K562 (cell line): ENCODE data around the gene C1orf116. TPM values are rescaled to one million over a fixed set of nuclear protein-coding genes. Genes with fewer than 3 reads are reported as not detected.

Experiments
- BRF1 ChIP-seq: IDR thresholded peaks from 3 replicates; pipeline ENCODE4 v1.6.1; 2011; ENCODE audit warnings: borderline replicate concordance, mild to moderate bottlenecking; ENCODE audit not compliant: insufficient read length; ENCODE audit errors: extremely low read depth
- CREBBP ChIP-seq: IDR thresholded peaks from one replicate; pipeline ENCODE4 v1.6.1; 2012; ENCODE audit warnings: low read depth, mild to moderate bottlenecking, control low read depth, inconsistent platforms, low read length
- ELF1 ChIP-seq: fragments of 200-800 bp; sonication (Bioruptor generic); IDR thresholded peaks from 2 replicates; pipeline ENCODE4 v1.6.1; 2016; ENCODE audit warnings: missing genetic modification characterization, missing compliant biosample characterization
- KAT7 ChIP-seq: sonication (generic); formaldehyde crosslinking; IDR thresholded peaks from 2 replicates; pipeline ENCODE4 v1.8.0; 2022; ENCODE audit warnings: missing genetic modification reagents, mild to moderate bottlenecking, borderline replicate concordance
- MAFK ChIP-seq: IDR thresholded peaks from 2 replicates; pipeline ENCODE4 v1.6.1; 2011; ENCODE audit warnings: low read length, improper control_type of control experiment
- MYC ChIP-seq, 2 experiments: fragments of 250-450 bp in 1 of 2; sonication (Bioruptor Pico) in 1 of 2; IDR thresholded peaks; 2 replicates each; pipeline versions ENCODE4 v1.5.1 to v1.6.1; 2012 to 2021; ENCODE audit warnings: low read depth in 2 of 2, borderline replicate concordance in 1 of 2, improper control_type of control experiment in 1 of 2, low read length in 1 of 2, mild to moderate bottlenecking in 1 of 2, moderate library complexity in 1 of 2
- NFIC ChIP-seq: fragments of 450-650 bp; IDR thresholded peaks from 2 replicates; pipeline ENCODE4 v1.6.1; 2017; ENCODE audit warnings: mild to moderate bottlenecking, inconsistent platforms
- NFRKB ChIP-seq: fragments of 450-650 bp; IDR thresholded peaks from 2 replicates; pipeline ENCODE4 v1.6.1; 2016; ENCODE audit warnings: low read depth
- NRF1 ChIP-seq, 2 experiments: fragments of 450-650 bp; IDR thresholded peaks in 1 of 2; conservative IDR thresholded peaks in 1 of 2; 2 replicates each; pipeline ENCODE4 v1.6.1; 2014; ENCODE audit warnings: mild to moderate bottlenecking in 2 of 2
- SAFB2 ChIP-seq: fragments of 200-400 bp; formaldehyde crosslinking; IDR thresholded peaks from 2 replicates; pipeline ENCODE4 v1.6.1; 2018; ENCODE audit warnings: borderline replicate concordance, low read length, low read depth, moderate library complexity; ENCODE audit not compliant: severe bottlenecking
- SMAD3 ChIP-seq: fragments of 450-650 bp; formaldehyde crosslinking; conservative IDR thresholded peaks from 2 replicates; pipeline ENCODE4 v1.4.0; 2020; ENCODE audit warnings: mild to moderate bottlenecking
- TRIM24 ChIP-seq, 2 experiments: fragments of 450-650 bp; IDR thresholded peaks; 2 replicates each; pipeline ENCODE4 v1.6.1; 2016
- XRCC5 ChIP-seq: fragments of 200-400 bp; formaldehyde crosslinking; IDR thresholded peaks from 2 replicates; pipeline ENCODE4 v1.6.1; 2017; ENCODE audit warnings: low read depth, mild to moderate bottlenecking, low read length
- ZNF707 ChIP-seq: fragments of 250-450 bp; sonication (Bioruptor Pico); conservative IDR thresholded peaks from 2 replicates; pipeline ENCODE4 v1.8.0; 2022; ENCODE audit warnings: inconsistent platforms, mild to moderate bottlenecking, moderate library complexity
- ZNF778 ChIP-seq: fragments of 450-650 bp; formaldehyde crosslinking; IDR thresholded peaks from 2 replicates; pipeline ENCODE4 v1.4.0; 2020; ENCODE audit warnings: mild to moderate bottlenecking, moderate library complexity
- polyA plus RNA-seq, 8 experiments: library from polyadenylated mRNA; depleted of rRNA in 4 of 8; stranded (reverse) in 5 of 8; unstranded in 3 of 8; fragments of >200 nt; fragmentation: Nextera tagmentation in 2 of 8; fragmentation: Illumina TruSeq in 1 of 8; extraction: Ambion mirVana in 2 of 8; extraction: Trizol in 1 of 8; gene quantifications; 2 replicates each; pipeline versions ENCODE4 v1.2.1 to v1.2.3, GENCODE V29; 2011 to 2014; ENCODE audit warnings: inconsistent platforms in 1 of 8, missing spikeins in 1 of 8
- total RNA-seq, 7 experiments: library from RNA; depleted of rRNA in 6 of 7; stranded (reverse); fragments of >200 nt in 6 of 7; fragmentation: Illumina TruSeq in 2 of 7; extraction: Trizol in 2 of 7; gene quantifications; 2 replicates each; pipeline versions ENCODE4 v1.2.1 to v1.2.3, GENCODE V29; 2011 to 2021; ENCODE audit warnings: low replicate concordance in 1 of 7
- TF ChIP-seq, protein P1 (sequence below): fragments of 450-650 bp; conservative IDR thresholded peaks from 2 replicates; pipeline ENCODE4 v1.6.1; 2016; ENCODE audit warnings: missing genetic modification characterization, low read depth, mild to moderate bottlenecking, control low read depth, missing compliant biosample characterization
- TF ChIP-seq, protein P2 (sequence below): fragments of 450-650 bp; IDR thresholded peaks from 2 replicates; pipeline ENCODE4 v1.6.1; 2016; ENCODE audit warnings: low read depth, mild to moderate bottlenecking, moderate library complexity
- TF ChIP-seq, protein P3 (sequence below): fragments of 250-450 bp; sonication (Bioruptor Pico); IDR thresholded peaks from 2 replicates; pipeline ENCODE4 v1.8.0; 2022; ENCODE audit warnings: moderate library complexity, mild to moderate bottlenecking, inconsistent platforms
- TF ChIP-seq, protein P4 (sequence below): sonication (generic); formaldehyde crosslinking; IDR thresholded peaks from 2 replicates; pipeline ENCODE4 v1.8.1; 2023; ENCODE audit warnings: mild to moderate bottlenecking, missing genetic modification reagents
- TF ChIP-seq, protein P5 (sequence below): IDR thresholded peaks from 3 replicates; pipeline ENCODE4 v1.6.1; 2011; ENCODE audit warnings: borderline replicate concordance, mild to moderate bottlenecking; ENCODE audit not compliant: insufficient read length, insufficient read depth

The C1orf116 gene
- total and polyA plus RNA-seq, 9 of the 15 experiments (the other 6 are each of a cell fraction or from before 2014, with no cell fraction given) = 0.62 to 3.0 (median 0.95) TPM

DNA sequence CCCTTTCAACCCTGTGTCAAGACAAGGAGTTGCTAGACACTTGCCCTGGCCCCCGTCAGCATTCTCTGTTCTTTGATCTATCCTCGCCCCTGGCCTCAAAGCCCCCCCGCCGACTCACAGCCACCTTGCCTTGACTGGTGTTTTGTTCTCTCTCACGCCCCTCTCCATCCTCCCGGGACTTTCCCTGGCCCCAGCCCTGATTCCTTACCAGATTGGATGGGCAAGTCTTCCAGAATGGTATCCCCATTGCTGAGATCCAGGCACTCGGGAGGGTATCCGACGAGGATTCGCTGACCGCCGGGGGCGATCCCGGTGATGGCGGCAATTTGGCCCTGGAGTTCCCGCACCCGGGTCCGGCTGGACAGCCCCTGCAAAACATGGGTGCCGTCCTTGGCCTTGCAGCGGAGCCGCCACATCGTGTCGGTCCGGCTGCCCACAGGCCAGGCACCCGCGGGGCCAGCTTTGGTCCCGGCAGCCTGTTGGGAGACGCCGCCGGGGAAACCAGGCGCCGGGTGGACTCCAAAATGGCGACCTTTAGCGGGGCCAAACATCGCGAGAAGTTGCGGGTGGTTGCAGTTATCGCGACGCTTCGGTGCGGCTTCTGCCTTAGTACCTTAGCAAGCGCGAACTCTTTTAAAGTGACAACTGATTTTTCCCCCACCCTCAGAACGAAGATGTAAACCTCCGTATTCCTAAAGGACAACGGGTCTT lies 18.1 kb upstream of the C1orf116 start (continued):
- TF ChIP-seq, protein P1, sequence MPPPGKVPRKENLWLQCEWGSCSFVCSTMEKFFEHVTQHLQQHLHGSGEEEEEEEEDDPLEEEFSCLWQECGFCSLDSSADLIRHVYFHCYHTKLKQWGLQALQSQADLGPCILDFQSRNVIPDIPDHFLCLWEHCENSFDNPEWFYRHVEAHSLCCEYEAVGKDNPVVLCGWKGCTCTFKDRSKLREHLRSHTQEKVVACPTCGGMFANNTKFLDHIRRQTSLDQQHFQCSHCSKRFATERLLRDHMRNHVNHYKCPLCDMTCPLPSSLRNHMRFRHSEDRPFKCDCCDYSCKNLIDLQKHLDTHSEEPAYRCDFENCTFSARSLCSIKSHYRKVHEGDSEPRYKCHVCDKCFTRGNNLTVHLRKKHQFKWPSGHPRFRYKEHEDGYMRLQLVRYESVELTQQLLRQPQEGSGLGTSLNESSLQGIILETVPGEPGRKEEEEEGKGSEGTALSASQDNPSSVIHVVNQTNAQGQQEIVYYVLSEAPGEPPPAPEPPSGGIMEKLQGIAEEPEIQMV (tag) = no peak
- TF ChIP-seq SMAD3 (CRISPR knock-in tag) (no peak), TRIM24 (IDR thresholded peaks at IDR 0.05) (no peak), ZNF778 (CRISPR knock-in tag) (no peak), SAFB2 (no peak), NFRKB (peak; percentile 91), BRF1 (no peak), NRF1 (conservative IDR thresholded peaks at IDR 0.05 in 1 of 2, IDR thresholded peaks at IDR 0.05 in 1 of 2) (peak; percentile 52 to 56), NFIC (peak; percentile 23; the same call in 1 of the 2 replicates), MYC (IDR thresholded peaks at IDR 0.05; ENCODE audit: low read depth, low read length) (peak; percentile 52), MYC (CRISPR knock-in tag; IDR thresholded peaks at IDR 0.05; ENCODE audit: borderline replicate concordance, low read depth) (no peak), ELF1 (tag) (no peak), MAFK (no peak), ZNF707 (no peak), KAT7 (no peak), XRCC5 (peak; percentile 13; the same call in 1 of the 2 replicates), CREBBP (no peak)
- TF ChIP-seq, protein P2, sequence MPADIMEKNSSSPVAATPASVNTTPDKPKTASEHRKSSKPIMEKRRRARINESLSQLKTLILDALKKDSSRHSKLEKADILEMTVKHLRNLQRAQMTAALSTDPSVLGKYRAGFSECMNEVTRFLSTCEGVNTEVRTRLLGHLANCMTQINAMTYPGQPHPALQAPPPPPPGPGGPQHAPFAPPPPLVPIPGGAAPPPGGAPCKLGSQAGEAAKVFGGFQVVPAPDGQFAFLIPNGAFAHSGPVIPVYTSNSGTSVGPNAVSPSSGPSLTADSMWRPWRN = no peak
- TF ChIP-seq, protein P3, sequence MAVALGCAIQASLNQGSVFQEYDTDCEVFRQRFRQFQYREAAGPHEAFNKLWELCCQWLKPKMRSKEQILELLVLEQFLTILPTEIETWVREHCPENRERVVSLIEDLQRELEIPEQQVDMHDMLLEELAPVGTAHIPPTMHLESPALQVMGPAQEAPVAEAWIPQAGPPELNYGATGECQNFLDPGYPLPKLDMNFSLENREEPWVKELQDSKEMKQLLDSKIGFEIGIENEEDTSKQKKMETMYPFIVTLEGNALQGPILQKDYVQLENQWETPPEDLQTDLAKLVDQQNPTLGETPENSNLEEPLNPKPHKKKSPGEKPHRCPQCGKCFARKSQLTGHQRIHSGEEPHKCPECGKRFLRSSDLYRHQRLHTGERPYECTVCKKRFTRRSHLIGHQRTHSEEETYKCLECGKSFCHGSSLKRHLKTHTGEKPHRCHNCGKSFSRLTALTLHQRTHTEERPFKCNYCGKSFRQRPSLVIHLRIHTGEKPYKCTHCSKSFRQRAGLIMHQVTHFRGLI = no peak
- TF ChIP-seq, protein P4, sequence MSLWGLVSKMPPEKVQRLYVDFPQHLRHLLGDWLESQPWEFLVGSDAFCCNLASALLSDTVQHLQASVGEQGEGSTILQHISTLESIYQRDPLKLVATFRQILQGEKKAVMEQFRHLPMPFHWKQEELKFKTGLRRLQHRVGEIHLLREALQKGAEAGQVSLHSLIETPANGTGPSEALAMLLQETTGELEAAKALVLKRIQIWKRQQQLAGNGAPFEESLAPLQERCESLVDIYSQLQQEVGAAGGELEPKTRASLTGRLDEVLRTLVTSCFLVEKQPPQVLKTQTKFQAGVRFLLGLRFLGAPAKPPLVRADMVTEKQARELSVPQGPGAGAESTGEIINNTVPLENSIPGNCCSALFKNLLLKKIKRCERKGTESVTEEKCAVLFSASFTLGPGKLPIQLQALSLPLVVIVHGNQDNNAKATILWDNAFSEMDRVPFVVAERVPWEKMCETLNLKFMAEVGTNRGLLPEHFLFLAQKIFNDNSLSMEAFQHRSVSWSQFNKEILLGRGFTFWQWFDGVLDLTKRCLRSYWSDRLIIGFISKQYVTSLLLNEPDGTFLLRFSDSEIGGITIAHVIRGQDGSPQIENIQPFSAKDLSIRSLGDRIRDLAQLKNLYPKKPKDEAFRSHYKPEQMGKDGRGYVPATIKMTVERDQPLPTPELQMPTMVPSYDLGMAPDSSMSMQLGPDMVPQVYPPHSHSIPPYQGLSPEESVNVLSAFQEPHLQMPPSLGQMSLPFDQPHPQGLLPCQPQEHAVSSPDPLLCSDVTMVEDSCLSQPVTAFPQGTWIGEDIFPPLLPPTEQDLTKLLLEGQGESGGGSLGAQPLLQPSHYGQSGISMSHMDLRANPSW = no peak
- TF ChIP-seq, protein P5, sequence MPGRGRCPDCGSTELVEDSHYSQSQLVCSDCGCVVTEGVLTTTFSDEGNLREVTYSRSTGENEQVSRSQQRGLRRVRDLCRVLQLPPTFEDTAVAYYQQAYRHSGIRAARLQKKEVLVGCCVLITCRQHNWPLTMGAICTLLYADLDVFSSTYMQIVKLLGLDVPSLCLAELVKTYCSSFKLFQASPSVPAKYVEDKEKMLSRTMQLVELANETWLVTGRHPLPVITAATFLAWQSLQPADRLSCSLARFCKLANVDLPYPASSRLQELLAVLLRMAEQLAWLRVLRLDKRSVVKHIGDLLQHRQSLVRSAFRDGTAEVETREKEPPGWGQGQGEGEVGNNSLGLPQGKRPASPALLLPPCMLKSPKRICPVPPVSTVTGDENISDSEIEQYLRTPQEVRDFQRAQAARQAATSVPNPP = no peak
